GM19455 (cell line): ENCODE results near the gene NOL12.

ENCODE experiments used
- ATAC-seq: cut with Tn5 transposase; IDR thresholded peaks from one replicate; pipeline ENCODE4 v1.9.1; 2021; ENCODE audit not compliant: unreplicated experiment

Gene NOL12

DNA sequence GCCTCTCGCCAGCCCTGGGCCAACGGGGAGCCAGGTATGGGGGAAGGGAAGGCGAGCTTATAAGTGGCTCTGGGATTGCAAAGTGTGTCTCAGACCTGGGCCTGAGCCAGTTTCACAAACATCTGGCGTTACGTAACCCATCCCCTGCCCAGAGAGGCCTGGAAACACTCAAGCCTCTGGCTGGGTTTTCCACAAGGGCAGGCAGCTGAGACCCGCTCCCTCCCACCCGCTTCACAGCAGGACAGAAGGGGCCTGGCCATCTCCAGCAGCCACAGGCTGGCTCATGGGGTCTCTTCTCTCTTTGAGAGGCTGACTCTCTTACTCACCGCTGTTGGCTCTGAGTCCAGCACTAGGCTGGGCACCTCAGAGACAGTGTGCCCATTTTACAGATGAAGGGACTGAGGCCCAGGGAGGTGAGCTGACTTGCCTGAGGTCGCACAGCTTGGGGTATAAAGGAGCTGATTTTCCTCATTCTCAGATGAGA lies 55.2 kb downstream of the NOL12 start:
- no peak for ATAC-seq

DNA sequence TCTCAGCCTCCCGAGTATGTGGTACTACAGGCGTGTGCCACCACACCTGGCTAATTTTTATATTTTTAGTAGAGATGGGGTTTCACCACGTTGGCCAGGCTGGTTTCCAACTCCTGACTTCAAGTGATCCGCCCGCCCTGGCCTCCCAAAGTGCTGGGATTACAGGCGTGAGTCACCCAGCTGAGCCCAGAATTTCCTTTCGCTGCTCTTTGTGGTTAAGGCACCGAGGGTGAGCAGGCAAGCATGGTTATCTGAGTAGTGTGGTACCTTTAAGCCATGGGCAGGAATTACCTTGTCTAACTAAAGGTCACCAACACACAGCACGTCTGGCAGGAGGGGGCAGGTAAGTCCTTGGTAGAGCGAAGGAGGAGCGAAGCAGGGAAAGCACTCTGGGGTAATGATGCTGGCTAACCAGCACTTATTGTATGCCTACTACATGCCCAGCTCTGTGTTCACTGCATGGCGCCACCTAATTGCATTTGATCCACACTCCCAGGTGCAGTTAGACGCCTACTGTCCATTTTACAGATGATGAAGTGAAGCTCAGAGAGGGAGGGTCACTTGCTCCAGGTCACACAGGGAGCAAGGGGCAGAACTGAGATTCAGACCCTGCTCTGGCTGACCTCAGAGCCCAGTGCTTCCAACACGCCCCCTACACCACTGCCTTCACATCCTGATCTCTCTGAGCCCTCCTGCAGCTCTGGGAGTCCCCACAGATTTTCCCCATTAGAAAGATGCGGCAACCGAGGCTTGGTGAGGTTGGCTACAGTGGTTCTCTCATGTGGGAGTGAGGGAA lies 56.4 kb downstream of the NOL12 start:
- ATAC-seq, result no peak
